ENCODE measurements around the gene ZNF488.

GRCh38 chr10:47337310-47337709, 46.8 kb downstream of the ZNF488 start:
- no peak for TF ChIP-seq CTCF (IDR thresholded peaks at IDR 0.05; ENCODE audit: insufficient read depth, low read length)
- no peak for TF ChIP-seq GABPA (IDR thresholded peaks at IDR 0.05; ENCODE audit: low read depth)
